Astrocyte (in vitro differentiated cells and primary cell): Measurements from ENCODE around the gene COL26A1. TPM values are rescaled to one million over a fixed set of nuclear protein-coding genes. Genes with fewer than 3 reads are reported as not detected.
"Not testable (repeated sequence)": the region's sequence is repeated elsewhere in the genome, so short reads cannot be mapped to it uniquely, and the experiment has no call there.

Experiments used
- DNase-seq: peaks from one replicate; pipeline ENCODE4 v3.0.0-alpha.2; 2010; ENCODE audit warnings: low read depth
- FAIRE-seq: peaks from 2 replicates; lab custom pipeline; 2011; peaks lifted over from hg19 to GRCh38; lab: Jason Lieb, UNC
- H2AFZ ChIP-seq: 2 replicates; pipeline ENCODE4 v1.6.0; 2012; ENCODE audit warnings: low read depth, low read length, inconsistent platforms
- H3K27ac ChIP-seq: 2 replicates; pipeline ENCODE4 v1.5.1; 2011; ENCODE audit warnings: low read depth, low read length, inconsistent platforms
- H3K27me3 ChIP-seq: 2 replicates; pipeline ENCODE4 v1.6.0; 2011; ENCODE audit warnings: low read length, inconsistent platforms; ENCODE audit not compliant: insufficient read depth
- H3K36me3 ChIP-seq: 2 replicates; pipeline ENCODE4 v1.5.1; 2011; ENCODE audit warnings: low read length, inconsistent platforms; ENCODE audit not compliant: insufficient read depth
- H3K4me1 ChIP-seq: 2 replicates; pipeline ENCODE4 v1.5.1; 2011; ENCODE audit warnings: low read length, inconsistent platforms; ENCODE audit not compliant: insufficient read depth
- H3K4me2 ChIP-seq: 2 replicates; pipeline ENCODE4 v1.6.0; 2012; ENCODE audit warnings: low read length, inconsistent platforms
- H3K4me3 ChIP-seq: 2 replicates; pipeline ENCODE4 v1.5.1; 2011; ENCODE audit warnings: low read depth, mild to moderate bottlenecking, low read length, inconsistent platforms; ENCODE audit not compliant: insufficient read depth
- H3K79me2 ChIP-seq: 2 replicates; pipeline ENCODE4 v1.6.0; 2012; ENCODE audit warnings: mild to moderate bottlenecking, low read length, inconsistent platforms; ENCODE audit not compliant: insufficient read depth
- H3K9ac ChIP-seq: 2 replicates; pipeline ENCODE4 v1.6.0; 2012; ENCODE audit warnings: mild to moderate bottlenecking, low read length, inconsistent platforms
- H3K9me3 ChIP-seq: 2 replicates; pipeline ENCODE4 v1.5.1; 2012; ENCODE audit warnings: low read depth, mild to moderate bottlenecking, low read length, inconsistent platforms; ENCODE audit not compliant: insufficient read depth
- H4K20me1 ChIP-seq: 2 replicates; pipeline ENCODE4 v1.6.0; 2012; ENCODE audit warnings: low read length, inconsistent platforms; ENCODE audit not compliant: insufficient read depth
- H3K27ac Mint-ChIP-seq: one replicate; pipeline ENCODE4 v1.8.0; 2021; ENCODE audit warnings: mild to moderate bottlenecking, mixed read lengths; ENCODE audit not compliant: unreplicated experiment
- H3K27me3 Mint-ChIP-seq: one replicate; pipeline ENCODE4 v1.8.0; 2021; ENCODE audit warnings: low read depth, mixed read lengths; ENCODE audit not compliant: unreplicated experiment
- H3K36me3 Mint-ChIP-seq: one replicate; pipeline ENCODE4 v1.8.0; 2021; ENCODE audit warnings: low read depth, mixed read lengths; ENCODE audit not compliant: unreplicated experiment
- H3K4me1 Mint-ChIP-seq: one replicate; pipeline ENCODE4 v1.8.0; 2021; ENCODE audit warnings: low read depth, mixed read lengths; ENCODE audit not compliant: unreplicated experiment
- H3K4me3 Mint-ChIP-seq: one replicate; pipeline ENCODE4 v1.8.0; 2021; ENCODE audit warnings: mild to moderate bottlenecking, moderate library complexity, mixed read lengths; ENCODE audit not compliant: unreplicated experiment
- H3K9me3 Mint-ChIP-seq: one replicate; pipeline ENCODE4 v1.8.0; 2021; ENCODE audit warnings: mild to moderate bottlenecking, mixed read lengths; ENCODE audit not compliant: unreplicated experiment
- EZH2 ChIP-seq: IDR thresholded peaks from 2 replicates; pipeline ENCODE4 v1.6.1; 2012; ENCODE audit warnings: mild to moderate bottlenecking, low read length, inconsistent platforms; ENCODE audit not compliant: insufficient read depth
- total RNA-seq: library from RNA; stranded (reverse); gene quantifications from 2 replicates; pipeline ENCODE4 v1.2.1, GENCODE V29; 2021
- TF ChIP-seq, protein P1 (sequence below): IDR thresholded peaks from 2 replicates; pipeline ENCODE4 v1.5.1; 2011; ENCODE audit warnings: low read depth, mild to moderate bottlenecking, inconsistent platforms, low read length, moderate library complexity; ENCODE audit not compliant: insufficient read depth

The COL26A1 gene
- total RNA-seq, 1 donor from 2014 or later, result 7.1 TPM

DNA sequence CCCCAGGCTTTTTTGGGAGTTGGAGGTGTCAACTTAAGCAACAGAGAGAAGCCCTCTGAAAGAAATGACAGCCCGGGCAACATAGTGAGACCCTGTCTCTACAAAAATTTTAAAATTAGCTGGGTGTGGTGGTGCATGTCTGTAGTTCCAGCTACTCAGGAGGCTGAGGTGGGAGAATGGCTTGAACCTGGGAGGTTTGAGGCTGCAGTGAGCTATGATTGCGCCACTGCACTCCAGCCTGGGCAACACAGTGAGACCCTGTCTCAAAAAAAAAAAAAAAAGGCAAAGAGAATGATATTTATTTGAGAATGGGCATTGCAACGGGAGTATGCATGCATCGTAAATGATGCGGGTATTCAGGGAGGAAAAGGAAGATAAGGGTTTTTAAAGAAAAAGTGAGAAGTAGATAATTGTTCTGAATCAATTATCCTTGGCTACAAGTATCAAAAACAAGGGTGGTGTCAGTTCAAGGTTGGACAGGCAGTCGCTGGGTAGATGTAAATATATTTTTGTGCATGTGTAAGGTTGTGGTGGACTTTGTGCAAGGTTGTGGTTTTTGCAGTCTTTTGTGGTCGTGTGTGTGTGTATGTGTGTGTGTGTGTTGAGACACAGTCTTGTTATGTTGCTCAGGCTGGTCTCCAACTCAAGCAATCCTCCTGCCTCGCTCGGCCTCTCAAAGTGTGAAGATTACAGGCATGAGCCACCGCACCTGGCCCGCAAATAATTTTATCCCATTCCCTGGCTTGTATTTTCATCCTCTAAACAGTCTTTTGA, 65.6 kb downstream of the COL26A1 start:
- no peak for DNase-seq
- H3K9ac ChIP-seq, result no peak overlapping the region
- peaks cover 2% of the 10 kb centered on the region for H3K36me3 Mint-ChIP-seq
- no peak overlapping the region for H3K4me3 Mint-ChIP-seq
- H3K27ac ChIP-seq, result no peak overlapping the region
- H3K4me2 ChIP-seq, result no peak overlapping the region
- H2AFZ ChIP-seq, result no peak overlapping the region
- no peaks in the 10 kb centered on the region for H3K4me1 ChIP-seq
- H3K27me3 Mint-ChIP-seq, result peaks cover 23% of the 10 kb centered on the region
- H3K27ac Mint-ChIP-seq, result no peak overlapping the region
- no peaks in the 10 kb centered on the region for H3K4me1 Mint-ChIP-seq
- peaks cover 2% of the 10 kb centered on the region for H3K27me3 ChIP-seq
- no peaks in the 10 kb centered on the region for H3K79me2 ChIP-seq
- H3K9me3 Mint-ChIP-seq, result no peaks in the 10 kb centered on the region
- no peak overlapping the region for H3K4me3 ChIP-seq
- FAIRE-seq, result no peak
- H3K9me3 ChIP-seq, result no peaks in the 10 kb centered on the region
- no peaks in the 10 kb centered on the region for H4K20me1 ChIP-seq
- no peaks in the 10 kb centered on the region for H3K36me3 ChIP-seq
- no peak for TF ChIP-seq EZH2
- TF ChIP-seq, protein P1, sequence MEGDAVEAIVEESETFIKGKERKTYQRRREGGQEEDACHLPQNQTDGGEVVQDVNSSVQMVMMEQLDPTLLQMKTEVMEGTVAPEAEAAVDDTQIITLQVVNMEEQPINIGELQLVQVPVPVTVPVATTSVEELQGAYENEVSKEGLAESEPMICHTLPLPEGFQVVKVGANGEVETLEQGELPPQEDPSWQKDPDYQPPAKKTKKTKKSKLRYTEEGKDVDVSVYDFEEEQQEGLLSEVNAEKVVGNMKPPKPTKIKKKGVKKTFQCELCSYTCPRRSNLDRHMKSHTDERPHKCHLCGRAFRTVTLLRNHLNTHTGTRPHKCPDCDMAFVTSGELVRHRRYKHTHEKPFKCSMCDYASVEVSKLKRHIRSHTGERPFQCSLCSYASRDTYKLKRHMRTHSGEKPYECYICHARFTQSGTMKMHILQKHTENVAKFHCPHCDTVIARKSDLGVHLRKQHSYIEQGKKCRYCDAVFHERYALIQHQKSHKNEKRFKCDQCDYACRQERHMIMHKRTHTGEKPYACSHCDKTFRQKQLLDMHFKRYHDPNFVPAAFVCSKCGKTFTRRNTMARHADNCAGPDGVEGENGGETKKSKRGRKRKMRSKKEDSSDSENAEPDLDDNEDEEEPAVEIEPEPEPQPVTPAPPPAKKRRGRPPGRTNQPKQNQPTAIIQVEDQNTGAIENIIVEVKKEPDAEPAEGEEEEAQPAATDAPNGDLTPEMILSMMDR, result no peak

- Histone ChIP-seq H3K4me3 (no peak overlapping the region), H3K79me2 (no peaks in the 10 kb centered on the region), H2AFZ (no peak overlapping the region), H3K4me2 (no peak overlapping the region), H4K20me1 (no peaks in the 10 kb centered on the region), H3K9me3 (no peaks in the 10 kb centered on the region), H3K27me3 (peaks cover 16% of the 10 kb centered on the region), H3K9ac (no peak overlapping the region), H3K27ac (no peak overlapping the region), H3K4me1 (no peaks in the 10 kb centered on the region), H3K36me3 (no peaks in the 10 kb centered on the region)
- Mint-ChIP-seq H3K4me3 (no peak overlapping the region), H3K4me1 (no peaks in the 10 kb centered on the region), H3K27ac (no peak overlapping the region), H3K9me3 (no peaks in the 10 kb centered on the region), H3K27me3 (peaks cover 32% of the 10 kb centered on the region), H3K36me3 (no peaks in the 10 kb centered on the region)
- DNase-seq, result no peak
- no peak for FAIRE-seq
- TF ChIP-seq, protein P1, result no peak
- TF ChIP-seq EZH2, result no peak
Observed at GRCh38 chr7:101432316-101432715, 69.6 kb downstream of the COL26A1 start.

GRCh38 chr7:101433688-101434087, 71.0 kb downstream of the COL26A1 start:
- Histone ChIP-seq H3K4me3 (no peak overlapping the region), H3K36me3 (no peaks in the 10 kb centered on the region), H3K9ac (no peak overlapping the region), H3K9me3 (no peaks in the 10 kb centered on the region), H3K27ac (no peak overlapping the region), H3K4me1 (no peaks in the 10 kb centered on the region), H2AFZ (no peak overlapping the region), H3K79me2 (no peaks in the 10 kb centered on the region), H3K27me3 (peaks cover 14% of the 10 kb centered on the region), H3K4me2 (no peak overlapping the region), H4K20me1 (no peaks in the 10 kb centered on the region)
- Mint-ChIP-seq H3K9me3 (no peaks in the 10 kb centered on the region), H3K4me3 (no peak overlapping the region), H3K27me3 (peaks cover 28% of the 10 kb centered on the region), H3K27ac (no peak overlapping the region), H3K4me1 (no peaks in the 10 kb centered on the region), H3K36me3 (no peaks in the 10 kb centered on the region)
- no peak for FAIRE-seq
- DNase-seq, result no peak
- TF ChIP-seq, protein P1, result no peak
- TF ChIP-seq EZH2, result no peak

GRCh38 chr7:101434155-101434554, 71.5 kb downstream of the COL26A1 start:
- H4K20me1 ChIP-seq, H3K4me1 Mint-ChIP-seq, H3K4me3 Mint-ChIP-seq: not testable (repeated sequence)

More at GRCh38 chr7:101434155-101434554, 71.5 kb downstream of the COL26A1 start:
- H3K79me2 ChIP-seq, H3K36me3 Mint-ChIP-seq, H3K9me3 Mint-ChIP-seq, H3K4me1 ChIP-seq, H3K36me3 ChIP-seq, H3K27ac Mint-ChIP-seq, H3K9ac ChIP-seq, DNase-seq, H2AFZ ChIP-seq, H3K9me3 ChIP-seq, H3K27ac ChIP-seq, FAIRE-seq, H3K4me3 ChIP-seq, H3K4me2 ChIP-seq: not testable (repeated sequence)
- peaks cover 14% of the 10 kb centered on the region for H3K27me3 ChIP-seq
- H3K27me3 Mint-ChIP-seq, result peaks cover 28% of the 10 kb centered on the region
